ENCODE data around the gene LHX3. TPM values are rescaled to one million over a fixed set of nuclear protein-coding genes. Genes with fewer than 3 reads are reported as not detected.

Gene LHX3
- total and polyA plus RNA-seq, 2 donors (not counting 1 experiment from before 2014, with no cell fraction given) = not detected

DNA sequence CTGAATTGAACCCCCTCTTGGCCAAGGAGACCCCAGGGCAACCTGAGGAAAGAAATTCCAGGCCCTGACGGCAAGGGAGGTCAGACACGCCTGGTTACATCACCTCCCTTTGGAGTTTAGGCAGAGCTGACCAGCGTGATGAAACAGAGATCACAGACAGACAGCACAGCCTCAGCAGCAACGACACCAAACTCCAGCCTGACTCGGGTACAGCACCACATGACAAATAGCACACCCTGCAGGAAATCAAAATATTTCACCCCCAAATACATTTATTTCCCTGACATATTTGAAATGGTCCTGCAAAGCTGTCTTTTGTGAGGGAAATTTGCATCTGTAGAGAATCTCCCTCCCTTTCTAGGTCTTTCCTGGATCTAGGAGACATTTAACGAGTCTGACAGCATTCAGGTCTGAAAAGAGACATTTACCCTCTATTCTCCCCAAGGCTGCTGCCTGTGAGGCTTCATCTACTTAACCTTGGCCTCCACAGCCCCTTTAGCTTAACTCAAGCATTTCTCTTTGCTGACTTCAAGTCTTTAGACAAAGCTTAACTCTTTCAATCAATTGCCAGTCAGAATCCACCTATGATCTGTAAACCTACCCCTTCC lies 38.1 kb upstream of the LHX3 start:
- H3K27me3 ChIP-seq (ENCODE audit: control insufficient read depth, insufficient read depth, low read length) = peaks cover 8% of the 10 kb centered on the region
- H3K4me2 ChIP-seq (ENCODE audit: extremely low read depth, insufficient read depth, low read length) = no peak overlapping the region
- H4K20me1 ChIP-seq (ENCODE audit: control insufficient read depth, extremely low read depth, insufficient read depth, low read length) = no peaks in the 10 kb centered on the region
- no peak overlapping the region for H3K9ac ChIP-seq (ENCODE audit: insufficient read depth, low read length)
- no peak overlapping the region for H3K4me3 ChIP-seq (replicated peaks in 1 of 4; ENCODE audit: control extremely low read depth in 1 of 4, insufficient read depth in 1 of 4, low read depth in 3 of 4, low read length in 4 of 4)
- no peak overlapping the region for H3K27ac ChIP-seq (ENCODE audit: insufficient read depth, low read length)
- TF ChIP-seq EZH2 (IDR thresholded peaks at IDR 0.05; ENCODE audit: low read length, missing control alignments) (no peak), CTCF (conservative IDR thresholded peaks at IDR 0.05 in 1 of 2, IDR thresholded peaks at IDR 0.05 in 1 of 2; ENCODE audit: low read depth in 1 of 2, low read length in 2 of 2) (no peak)
- H3K36me3 ChIP-seq (ENCODE audit: control insufficient read depth, insufficient read depth, low read length) = peaks cover 2% of the 10 kb centered on the region
- no peak overlapping the region for H2AFZ ChIP-seq (ENCODE audit: low read length)
- H3K9me3 ChIP-seq (ENCODE audit: control insufficient read depth, insufficient read depth, low read depth, low read length) = no peaks in the 10 kb centered on the region
- DNase-seq (ENCODE audit: low read depth in 2 of 2) = peak in 1 of 2 donors; percentile 10
- peaks cover 4% of the 10 kb centered on the region for H3K4me1 ChIP-seq (ENCODE audit: control insufficient read depth, extremely low read depth, insufficient read depth, low read length)
- H3K79me2 ChIP-seq (ENCODE audit: control insufficient read depth, insufficient read depth, low read length) = peaks cover 23% of the 10 kb centered on the region

DNA sequence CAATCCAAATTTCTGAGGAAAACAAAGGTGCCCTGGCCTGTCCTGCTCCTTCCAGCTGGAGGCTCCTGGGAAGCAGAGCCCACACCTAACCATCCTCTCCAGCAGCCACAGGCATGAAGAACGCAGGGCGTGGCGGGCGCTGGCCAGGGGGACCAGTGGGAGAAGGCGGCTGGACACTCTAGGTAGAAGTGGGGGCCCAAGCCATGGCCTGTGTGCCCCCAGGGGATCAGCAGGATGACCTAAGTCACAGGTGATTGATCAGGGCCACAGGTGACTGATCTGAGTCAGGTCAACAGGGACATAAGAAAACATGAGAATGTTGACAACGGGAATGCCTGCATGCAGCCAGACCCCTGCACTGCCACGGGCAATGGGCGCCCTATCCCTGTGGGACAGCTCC lies 37.3 kb upstream of the LHX3 start:
- Histone ChIP-seq H3K4me2 (ENCODE audit: extremely low read depth, insufficient read depth, low read length) (no peak overlapping the region), H2AFZ (ENCODE audit: low read length) (no peak overlapping the region), H3K36me3 (ENCODE audit: control insufficient read depth, insufficient read depth, low read length) (peaks cover 2% of the 10 kb centered on the region), H3K27me3 (ENCODE audit: control insufficient read depth, insufficient read depth, low read length) (peaks cover 4% of the 10 kb centered on the region), H3K4me1 (ENCODE audit: control insufficient read depth, extremely low read depth, insufficient read depth, low read length) (peaks cover 4% of the 10 kb centered on the region), H4K20me1 (ENCODE audit: control insufficient read depth, extremely low read depth, insufficient read depth, low read length) (no peaks in the 10 kb centered on the region), H3K9me3 (ENCODE audit: control insufficient read depth, insufficient read depth, low read depth, low read length) (no peaks in the 10 kb centered on the region), H3K79me2 (ENCODE audit: control insufficient read depth, insufficient read depth, low read length) (peaks cover 23% of the 10 kb centered on the region), H3K27ac (ENCODE audit: insufficient read depth, low read length) (no peak overlapping the region), H3K9ac (ENCODE audit: insufficient read depth, low read length) (no peak overlapping the region), H3K4me3 (replicated peaks in 1 of 4; ENCODE audit: control extremely low read depth in 1 of 4, insufficient read depth in 1 of 4, low read depth in 3 of 4, low read length in 4 of 4) (no peak overlapping the region)
- no peak for DNase-seq (ENCODE audit: low read depth in 2 of 2)
- TF ChIP-seq EZH2 (IDR thresholded peaks at IDR 0.05; ENCODE audit: low read length, missing control alignments) (no peak), CTCF (conservative IDR thresholded peaks at IDR 0.05 in 1 of 2, IDR thresholded peaks at IDR 0.05 in 1 of 2; ENCODE audit: low read depth in 1 of 2, low read length in 2 of 2) (no peak)

DNA sequence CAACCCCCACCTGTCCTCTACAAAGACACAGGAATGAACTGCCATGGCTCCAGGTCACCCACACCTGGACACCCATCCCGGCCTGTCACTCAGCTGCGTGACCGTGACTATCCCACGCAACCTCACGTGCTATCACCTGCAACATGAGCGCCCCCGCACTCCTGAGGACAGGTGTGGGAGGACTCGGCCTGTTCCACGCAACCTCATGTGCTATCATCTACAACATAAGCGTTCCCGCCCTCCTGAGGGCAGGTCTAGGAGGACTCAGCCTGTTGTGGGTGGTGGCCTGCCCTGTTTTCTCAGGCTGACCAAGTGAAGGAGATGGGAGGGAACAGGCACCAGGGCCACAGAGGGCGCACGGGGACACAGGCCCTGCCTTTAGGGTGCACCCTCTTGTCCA lies 36.6 kb upstream of the LHX3 start:
- Histone ChIP-seq H3K4me2 (ENCODE audit: extremely low read depth, insufficient read depth, low read length) (no peak overlapping the region), H3K4me3 (replicated peaks in 1 of 4; ENCODE audit: control extremely low read depth in 1 of 4, insufficient read depth in 1 of 4, low read depth in 3 of 4, low read length in 4 of 4) (no peak overlapping the region), H3K4me1 (ENCODE audit: control insufficient read depth, extremely low read depth, insufficient read depth, low read length) (peaks cover 4% of the 10 kb centered on the region), H3K27me3 (ENCODE audit: control insufficient read depth, insufficient read depth, low read length) (no peaks in the 10 kb centered on the region), H3K36me3 (ENCODE audit: control insufficient read depth, insufficient read depth, low read length) (peaks cover 2% of the 10 kb centered on the region), H4K20me1 (ENCODE audit: control insufficient read depth, extremely low read depth, insufficient read depth, low read length) (no peaks in the 10 kb centered on the region), H3K79me2 (ENCODE audit: control insufficient read depth, insufficient read depth, low read length) (peaks cover 23% of the 10 kb centered on the region), H3K9ac (ENCODE audit: insufficient read depth, low read length) (no peak overlapping the region), H3K27ac (ENCODE audit: insufficient read depth, low read length) (no peak overlapping the region), H2AFZ (ENCODE audit: low read length) (no peak overlapping the region), H3K9me3 (ENCODE audit: control insufficient read depth, insufficient read depth, low read depth, low read length) (no peaks in the 10 kb centered on the region)
- TF ChIP-seq EZH2 (IDR thresholded peaks at IDR 0.05; ENCODE audit: low read length, missing control alignments) (no peak), CTCF (conservative IDR thresholded peaks at IDR 0.05 in 1 of 2, IDR thresholded peaks at IDR 0.05 in 1 of 2; ENCODE audit: low read depth in 1 of 2, low read length in 2 of 2) (no peak)
- DNase-seq (ENCODE audit: low read depth in 2 of 2) = no peak
